ENCODE data around the gene FAM184A.
A peak's percentile ranks its signal among the peaks of the same experiment; 100 is the strongest.

Gene FAM184A

GRCh38 chr6:119100115-119100514, 21.7 kb upstream of the FAM184A start:
- no peak for DNase-seq

- DNase-seq, result peak in 1 of 3 donors; percentile 11
These were observed 19.4 kb upstream of the FAM184A start for GRCh38 chr6:119097815-119098361.

GRCh38 chr6:119096721-119097565, 18.5 kb upstream of the FAM184A start:
- DNase-seq, result no peak

- DNase-seq, result no peak
These were observed 11.8 kb upstream of the FAM184A start for GRCh38 chr6:119090256-119090655.

- DNase-seq, result no peak
These were observed 6.3 kb upstream of the FAM184A start for GRCh38 chr6:119084784-119085183.

GRCh38 chr6:119083007-119083406, 4.5 kb upstream of the FAM184A start:
- DNase-seq, result no peak

GRCh38 chr6:119079283-119079809, 882 bp upstream of the FAM184A start:
- DNase-seq, result peak; percentile 44 to 64 (median 55)

- DNase-seq, result peak in 1 of 3 donors; percentile 23
These were observed 655 bp downstream of the FAM184A start for GRCh38 chr6:119077643-119078375.

GRCh38 chr6:119077391-119077642, 1.1 kb downstream of the FAM184A start:
- no peak for DNase-seq

GRCh38 chr6:119076576-119077390, 1.7 kb downstream of the FAM184A start:
- no peak for DNase-seq

- no peak for DNase-seq
These were observed 2.3 kb downstream of the FAM184A start for GRCh38 chr6:119076173-119076572.

- DNase-seq, result no peak
These were observed 3.1 kb downstream of the FAM184A start for GRCh38 chr6:119075200-119075981.

GRCh38 chr6:119073307-119074051, 5.0 kb downstream of the FAM184A start:
- DNase-seq, result no peak

GRCh38 chr6:119071576-119071975, 6.9 kb downstream of the FAM184A start:
- DNase-seq, result no peak

- no peak for DNase-seq
These were observed 11.4 kb downstream of the FAM184A start for GRCh38 chr6:119067091-119067490.

- DNase-seq, result no peak
These were observed 11.9 kb downstream of the FAM184A start for GRCh38 chr6:119066517-119066916.

GRCh38 chr6:119065955-119066354, 12.5 kb downstream of the FAM184A start:
- no peak for DNase-seq

- no peak for DNase-seq
These were observed 13.1 kb downstream of the FAM184A start for GRCh38 chr6:119065382-119065781.

- DNase-seq, result no peak
These were observed 15.0 kb downstream of the FAM184A start for GRCh38 chr6:119063491-119063890.

GRCh38 chr6:119061215-119061614, 17.2 kb downstream of the FAM184A start:
- no peak for DNase-seq

- DNase-seq, result no peak
These were observed 18.1 kb downstream of the FAM184A start for GRCh38 chr6:119060255-119060907.

Data from suppressor macrophage treated with lipopolysaccharide for 1 hour (primary cell).